Skin epidermis (tissue), 12 donors: ENCODE results near the gene TREML2.

ENCODE experiments used
- H3K27ac ChIP-seq, 21 experiments: fragments of 200-600 bp; sonication (generic) in 11 of 21; one replicate each; pipeline ENCODE4 v1.5.0; 2020; ENCODE audit warnings: mild to moderate bottlenecking in 3 of 21, inconsistent platforms in 2 of 21, moderate library complexity in 2 of 21
- H3K4me3 ChIP-seq, 7 experiments: fragments of 200-600 bp; sonication (generic) in 2 of 7; one replicate each; pipeline ENCODE4 v1.5.0; 2020; ENCODE audit warnings: inconsistent platforms in 2 of 7, mild to moderate bottlenecking in 2 of 7, moderate library complexity in 1 of 7

TREML2 gene

GRCh38 chr6:41157323-41157722, 43.6 kb downstream of the TREML2 start:
- H3K4me3 ChIP-seq: no peak overlapping the region
- no peak overlapping the region for H3K27ac ChIP-seq

- no peak overlapping the region for H3K27ac ChIP-seq
- H3K4me3 ChIP-seq: no peak overlapping the region
These were observed 44.2 kb downstream of the TREML2 start for GRCh38 chr6:41156771-41157170.

GRCh38 chr6:41156001-41156400, 44.9 kb downstream of the TREML2 start:
- Histone ChIP-seq H3K4me3 (no peak overlapping the region), H3K27ac (no peak overlapping the region)

DNA sequence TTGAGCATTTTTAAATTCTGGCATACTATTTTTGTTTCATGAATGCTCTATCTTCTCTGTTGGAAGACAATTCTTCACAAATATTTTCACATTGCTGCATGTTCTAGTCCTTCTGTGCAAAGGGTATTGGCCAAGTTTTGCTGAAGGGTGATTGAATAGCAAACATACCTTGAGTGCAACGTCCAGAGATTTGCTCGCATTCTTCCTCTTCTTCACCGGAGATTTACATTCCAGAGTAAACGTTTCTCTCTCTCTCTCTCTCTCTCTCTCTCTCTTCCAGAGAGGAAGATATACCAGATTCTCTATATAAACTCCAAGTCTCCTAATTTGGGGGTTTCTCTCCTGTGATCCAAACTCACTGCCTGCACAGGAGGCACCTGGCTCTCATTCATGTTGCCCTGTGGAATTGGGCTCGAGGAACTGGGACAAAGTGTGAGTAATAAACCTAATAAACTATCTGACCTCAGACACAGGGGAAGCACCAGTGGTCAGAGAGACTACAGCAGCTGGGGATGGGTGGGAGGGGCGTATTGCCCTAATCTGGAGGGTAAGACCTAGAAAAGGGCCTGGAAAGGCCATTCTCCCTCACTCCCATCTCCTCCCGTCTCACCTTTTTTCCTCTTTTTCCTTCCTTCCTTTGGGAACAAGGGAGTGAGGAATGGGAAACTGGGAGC, 45.7 kb downstream of the TREML2 start:
- Histone ChIP-seq H3K4me3 (no peak overlapping the region), H3K27ac (no peak overlapping the region)

GRCh38 chr6:41153992-41154625, 46.8 kb downstream of the TREML2 start, which contains the start of gene TREML1:
Gene TREML1 (minus strand): TSS chr6:41154347. CDS start chr6:41154288, 59 bp downstream.
- no peak within 1 kb of the TSS for H3K4me3 ChIP-seq
- H3K27ac ChIP-seq: no peak within 1 kb of the TSS

DNA sequence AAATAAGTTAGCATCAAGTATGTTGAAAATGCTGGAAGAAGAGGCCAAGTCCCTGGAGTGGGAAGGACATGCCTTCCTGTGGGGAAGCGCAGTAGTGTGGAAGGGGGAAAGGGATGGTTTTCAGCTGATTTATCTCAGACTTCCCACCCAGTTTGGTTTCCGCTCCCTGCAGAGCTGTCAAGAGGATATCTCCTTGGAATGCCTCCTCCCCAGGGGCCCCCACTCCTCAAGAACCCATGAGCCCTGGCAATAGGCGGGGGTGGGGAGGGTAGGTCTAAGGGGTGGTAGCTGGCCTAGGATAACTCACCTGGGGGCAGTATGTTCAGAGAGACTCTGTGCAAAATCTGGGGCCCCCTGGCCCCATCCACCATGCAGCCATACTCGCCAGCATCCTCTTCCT, 47.5 kb downstream of the TREML2 start:
- no peak overlapping the region for H3K4me3 ChIP-seq

DNA sequence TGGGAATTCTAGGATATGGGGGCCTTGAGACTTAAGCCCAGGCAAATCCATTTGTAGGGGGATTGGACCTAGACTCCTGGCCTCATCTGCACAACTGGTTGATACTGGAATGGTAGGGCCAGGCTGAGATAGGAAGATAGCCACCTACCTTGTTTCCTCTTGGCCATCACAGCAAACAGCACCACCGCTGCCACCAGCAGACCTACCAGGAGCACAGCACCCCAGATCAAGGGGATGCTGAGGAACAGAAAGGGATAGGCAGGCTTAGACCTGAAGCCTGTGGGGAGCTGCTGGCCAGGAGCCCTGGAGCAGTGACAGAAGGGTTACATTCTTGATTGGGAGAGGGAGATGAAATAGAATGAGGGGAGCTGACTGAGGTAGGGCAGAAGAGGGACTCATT, 50.3 kb downstream of the TREML2 start:
- no peak overlapping the region for H3K4me3 ChIP-seq
- H3K27ac ChIP-seq: no peak overlapping the region

More for the DNA sequence above, 47.5 kb downstream of the TREML2 start:
- no peak overlapping the region for H3K27ac ChIP-seq

- no peak overlapping the region for H3K4me3 ChIP-seq
- no peak overlapping the region for H3K27ac ChIP-seq
These were observed 53.0 kb downstream of the TREML2 start for GRCh38 chr6:41147917-41148316.
